Vagina (tissue), 2 donors: Measurements from ENCODE around the gene PNMT.

Source experiments
- POLR2A ChIP-seq, 2 donors: fragments of 450-650 bp; IDR thresholded peaks; one replicate each; pipeline ENCODE4 v1.6.1; 2017; ENCODE audit warnings: antibody characterized with exemption in 2 of 2, mild to moderate bottlenecking in 2 of 2, moderate library complexity in 2 of 2
- POLR2AphosphoS5 ChIP-seq, 2 donors: sonication (generic); formaldehyde crosslinking; IDR thresholded peaks; one replicate each; pipeline ENCODE4 v1.9.0; 2017; ENCODE audit warnings: antibody characterized with exemption in 2 of 2, mild to moderate bottlenecking in 2 of 2, low read depth in 1 of 2; ENCODE audit not compliant: insufficient read depth in 1 of 2
- TF ChIP-seq, protein P1 (sequence below), 3 experiments: fragments of 450-650 bp in 2 of 3; fragments of 200-600 bp in 1 of 3; sonication (generic) in 1 of 3; IDR thresholded peaks; one replicate each; pipeline ENCODE4 v1.5.1; 2017 to 2019; ENCODE audit warnings: antibody characterized with exemption in 3 of 3, mild to moderate bottlenecking in 2 of 3, moderate library complexity in 2 of 3

DNA sequence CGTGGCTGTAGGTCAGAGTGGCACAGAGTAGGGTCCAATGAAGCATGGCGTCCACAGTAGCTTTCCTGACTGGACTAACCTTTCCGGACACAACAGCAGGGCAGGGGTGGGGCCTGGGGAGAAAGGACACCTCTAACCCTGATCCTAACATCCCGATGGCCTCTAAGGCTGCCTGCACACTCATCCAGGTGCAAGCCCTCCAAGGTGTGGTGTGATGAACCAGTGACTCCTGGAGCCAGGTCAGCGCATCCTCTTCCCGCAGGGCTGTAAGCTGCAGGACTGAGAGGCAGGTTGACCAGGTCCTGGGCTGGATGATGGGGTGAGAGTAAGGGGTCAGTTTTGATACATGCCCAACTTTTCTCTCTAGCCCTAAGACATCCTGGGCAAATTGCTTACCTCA is 28.5 kb downstream of the PNMT start:
- no peak for TF ChIP-seq POLR2AphosphoS5 (IDR thresholded peaks at IDR 0.05; ENCODE audit: insufficient read depth in 1 of 2, low read depth in 1 of 2)
- no peak for TF ChIP-seq POLR2A (IDR thresholded peaks at IDR 0.05)
- TF ChIP-seq, protein P1, sequence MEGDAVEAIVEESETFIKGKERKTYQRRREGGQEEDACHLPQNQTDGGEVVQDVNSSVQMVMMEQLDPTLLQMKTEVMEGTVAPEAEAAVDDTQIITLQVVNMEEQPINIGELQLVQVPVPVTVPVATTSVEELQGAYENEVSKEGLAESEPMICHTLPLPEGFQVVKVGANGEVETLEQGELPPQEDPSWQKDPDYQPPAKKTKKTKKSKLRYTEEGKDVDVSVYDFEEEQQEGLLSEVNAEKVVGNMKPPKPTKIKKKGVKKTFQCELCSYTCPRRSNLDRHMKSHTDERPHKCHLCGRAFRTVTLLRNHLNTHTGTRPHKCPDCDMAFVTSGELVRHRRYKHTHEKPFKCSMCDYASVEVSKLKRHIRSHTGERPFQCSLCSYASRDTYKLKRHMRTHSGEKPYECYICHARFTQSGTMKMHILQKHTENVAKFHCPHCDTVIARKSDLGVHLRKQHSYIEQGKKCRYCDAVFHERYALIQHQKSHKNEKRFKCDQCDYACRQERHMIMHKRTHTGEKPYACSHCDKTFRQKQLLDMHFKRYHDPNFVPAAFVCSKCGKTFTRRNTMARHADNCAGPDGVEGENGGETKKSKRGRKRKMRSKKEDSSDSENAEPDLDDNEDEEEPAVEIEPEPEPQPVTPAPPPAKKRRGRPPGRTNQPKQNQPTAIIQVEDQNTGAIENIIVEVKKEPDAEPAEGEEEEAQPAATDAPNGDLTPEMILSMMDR (IDR thresholded peaks at IDR 0.05), result no peak
